ENCODE measurements around the gene PLEKHA7.
"Not testable (repeated sequence)": the region's sequence is repeated elsewhere in the genome, so short reads cannot be mapped to it uniquely, and the experiment has no call there.

The PLEKHA7 gene, protein sequence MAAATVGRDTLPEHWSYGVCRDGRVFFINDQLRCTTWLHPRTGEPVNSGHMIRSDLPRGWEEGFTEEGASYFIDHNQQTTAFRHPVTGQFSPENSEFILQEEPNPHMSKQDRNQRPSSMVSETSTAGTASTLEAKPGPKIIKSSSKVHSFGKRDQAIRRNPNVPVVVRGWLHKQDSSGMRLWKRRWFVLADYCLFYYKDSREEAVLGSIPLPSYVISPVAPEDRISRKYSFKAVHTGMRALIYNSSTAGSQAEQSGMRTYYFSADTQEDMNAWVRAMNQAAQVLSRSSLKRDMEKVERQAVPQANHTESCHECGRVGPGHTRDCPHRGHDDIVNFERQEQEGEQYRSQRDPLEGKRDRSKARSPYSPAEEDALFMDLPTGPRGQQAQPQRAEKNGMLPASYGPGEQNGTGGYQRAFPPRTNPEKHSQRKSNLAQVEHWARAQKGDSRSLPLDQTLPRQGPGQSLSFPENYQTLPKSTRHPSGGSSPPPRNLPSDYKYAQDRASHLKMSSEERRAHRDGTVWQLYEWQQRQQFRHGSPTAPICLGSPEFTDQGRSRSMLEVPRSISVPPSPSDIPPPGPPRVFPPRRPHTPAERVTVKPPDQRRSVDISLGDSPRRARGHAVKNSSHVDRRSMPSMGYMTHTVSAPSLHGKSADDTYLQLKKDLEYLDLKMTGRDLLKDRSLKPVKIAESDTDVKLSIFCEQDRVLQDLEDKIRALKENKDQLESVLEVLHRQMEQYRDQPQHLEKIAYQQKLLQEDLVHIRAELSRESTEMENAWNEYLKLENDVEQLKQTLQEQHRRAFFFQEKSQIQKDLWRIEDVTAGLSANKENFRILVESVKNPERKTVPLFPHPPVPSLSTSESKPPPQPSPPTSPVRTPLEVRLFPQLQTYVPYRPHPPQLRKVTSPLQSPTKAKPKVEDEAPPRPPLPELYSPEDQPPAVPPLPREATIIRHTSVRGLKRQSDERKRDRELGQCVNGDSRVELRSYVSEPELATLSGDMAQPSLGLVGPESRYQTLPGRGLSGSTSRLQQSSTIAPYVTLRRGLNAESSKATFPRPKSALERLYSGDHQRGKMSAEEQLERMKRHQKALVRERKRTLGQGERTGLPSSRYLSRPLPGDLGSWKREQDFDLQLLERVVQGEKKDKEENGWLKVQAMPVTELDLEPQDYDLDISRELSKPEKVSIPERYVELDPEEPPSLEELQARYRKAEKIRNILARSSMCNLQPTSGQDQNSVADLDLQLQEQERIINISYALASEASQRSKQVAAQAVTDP

DNA sequence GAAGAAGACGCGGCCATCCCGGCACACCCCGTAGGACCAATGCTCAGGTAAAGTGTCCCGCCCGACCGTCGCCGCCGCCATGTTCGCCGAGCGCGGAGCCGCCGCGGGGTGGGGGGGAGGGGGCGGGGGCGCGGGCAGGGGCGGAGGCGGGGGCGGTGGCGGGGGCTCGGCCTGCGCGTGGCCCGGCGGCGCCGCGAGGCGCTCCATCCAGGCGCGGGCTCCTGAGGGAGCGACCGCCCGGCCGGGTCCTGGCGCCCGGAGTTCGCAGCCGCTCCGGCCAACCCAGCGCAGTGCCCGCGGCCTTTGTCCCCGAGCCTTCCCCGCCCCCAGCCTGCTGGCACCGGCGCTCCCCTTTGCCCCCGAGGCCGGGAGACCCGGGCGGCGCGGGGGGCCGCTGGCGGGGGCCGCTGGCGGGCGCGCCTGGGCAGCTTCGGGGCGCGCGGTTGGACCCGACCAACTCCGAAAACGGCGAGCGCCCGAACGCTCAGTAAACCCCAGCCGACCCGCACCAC, at the start of gene PLEKHA7:
Gene PLEKHA7 (minus strand): TSS at position 94 of the 512 bp plus-strand sequence. CDS start 13 bp downstream, at position 81.
- DNase-seq = no peak

- DNase-seq = peak; percentile 11
Measured at GRCh38 chr11:17063171-17064002, 49.2 kb upstream of the PLEKHA7 start.

- not testable (repeated sequence) for DNase-seq
Measured at GRCh38 chr11:17051146-17051545, 36.9 kb upstream of the PLEKHA7 start.

DNA sequence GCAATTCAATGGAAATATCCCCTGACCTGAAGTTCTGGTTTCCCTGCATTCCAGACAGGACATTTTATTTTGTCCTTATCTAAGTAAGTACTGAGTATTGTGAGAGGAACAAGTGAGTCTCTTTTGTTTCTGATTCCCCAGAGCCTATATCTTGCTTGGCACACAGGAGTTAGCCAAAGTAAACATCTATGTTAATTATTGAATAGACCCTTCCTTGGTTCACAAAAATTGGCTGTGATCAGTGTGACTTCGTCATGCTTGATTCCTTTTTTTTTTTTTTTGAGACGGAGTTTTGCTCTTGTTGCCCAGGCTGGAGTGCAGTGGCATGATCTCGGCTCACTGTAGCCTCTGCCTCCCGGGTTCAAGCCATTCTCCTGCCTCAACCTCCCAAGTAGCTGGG, 34.3 kb upstream of the PLEKHA7 start:
- DNase-seq = not testable (repeated sequence)

- no peak for DNase-seq
Measured at GRCh38 chr11:17046690-17047089, 32.5 kb upstream of the PLEKHA7 start.

DNA sequence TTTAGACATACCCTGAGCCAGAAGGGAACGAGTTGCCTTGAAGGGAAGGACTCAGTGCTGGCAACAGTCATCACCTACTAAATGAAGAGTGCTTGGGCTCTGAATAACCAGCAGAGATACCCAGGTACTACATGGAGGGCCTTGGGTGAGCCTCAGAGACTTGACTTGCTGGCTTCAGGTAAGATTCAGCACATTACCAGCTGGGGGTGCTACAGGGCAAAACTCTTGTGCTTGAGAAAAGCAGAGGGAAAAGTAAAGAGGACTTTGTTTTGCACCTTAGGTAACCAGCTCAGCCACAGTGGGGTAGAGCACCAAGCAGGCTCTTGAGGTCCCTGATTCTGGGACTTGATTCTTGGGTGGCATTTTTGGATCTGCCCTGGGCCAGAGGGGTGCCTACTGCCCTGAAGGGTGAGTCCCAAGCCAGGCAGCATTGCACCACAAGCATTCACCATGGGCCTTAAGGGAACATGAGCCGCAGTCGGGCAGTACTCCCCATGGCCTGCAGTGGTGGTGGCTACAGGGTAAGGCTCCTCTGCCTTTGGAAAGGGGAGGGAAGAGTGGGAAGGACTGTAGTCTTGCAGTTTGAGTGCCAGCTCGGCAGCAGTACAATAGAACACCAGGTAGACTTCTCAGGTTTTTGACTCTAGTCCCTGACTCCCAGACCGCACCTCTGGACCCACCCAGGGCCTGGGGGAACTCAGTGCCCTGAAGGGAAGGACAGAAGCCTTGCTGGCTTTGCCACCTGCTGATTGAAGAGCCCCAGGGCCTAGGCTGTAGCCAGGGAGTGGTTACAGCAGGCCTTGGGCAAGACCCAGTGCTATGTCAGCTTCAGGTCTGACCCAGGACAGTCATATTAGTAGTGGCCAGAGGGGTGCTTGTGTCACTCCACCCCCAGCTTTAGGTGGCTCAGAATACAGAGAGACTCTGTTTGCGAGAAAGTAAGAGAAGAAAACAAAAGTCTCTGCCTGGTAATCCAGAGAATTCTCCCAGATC, 22.7 kb upstream of the PLEKHA7 start:
- no peak for DNase-seq

GRCh38 chr11:17034027-17034426, 19.8 kb upstream of the PLEKHA7 start:
- DNase-seq = not testable (repeated sequence)

DNA sequence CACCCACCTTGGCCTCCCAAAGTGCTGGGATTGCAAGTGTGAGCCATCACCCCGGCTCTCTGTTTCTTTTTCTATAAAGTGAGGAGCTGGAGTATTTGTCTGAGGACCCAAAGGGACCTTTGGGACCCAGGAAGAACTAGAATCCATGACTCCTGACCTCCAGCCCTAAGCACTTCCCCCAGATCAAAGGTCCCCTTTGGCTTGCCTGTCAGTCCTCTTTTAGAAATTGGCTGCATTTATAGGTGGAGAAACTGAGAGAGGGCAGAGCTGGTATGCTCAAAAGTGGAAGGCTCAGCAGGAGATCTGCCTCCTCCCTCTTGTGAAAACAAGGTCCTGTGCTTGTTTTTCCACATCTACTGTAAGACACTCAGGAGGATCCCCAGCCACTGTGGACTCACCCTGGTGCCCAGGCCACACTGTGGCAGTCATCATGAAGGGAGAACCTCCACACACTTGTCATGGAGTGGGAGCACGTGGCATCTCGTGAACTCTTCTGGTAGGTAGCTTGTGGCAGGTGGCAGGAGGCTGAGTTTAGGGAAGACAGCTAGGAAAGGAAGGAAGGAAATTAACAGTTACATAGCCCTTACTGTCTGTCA, 12.4 kb upstream of the PLEKHA7 start:
- DNase-seq = no peak

DNA sequence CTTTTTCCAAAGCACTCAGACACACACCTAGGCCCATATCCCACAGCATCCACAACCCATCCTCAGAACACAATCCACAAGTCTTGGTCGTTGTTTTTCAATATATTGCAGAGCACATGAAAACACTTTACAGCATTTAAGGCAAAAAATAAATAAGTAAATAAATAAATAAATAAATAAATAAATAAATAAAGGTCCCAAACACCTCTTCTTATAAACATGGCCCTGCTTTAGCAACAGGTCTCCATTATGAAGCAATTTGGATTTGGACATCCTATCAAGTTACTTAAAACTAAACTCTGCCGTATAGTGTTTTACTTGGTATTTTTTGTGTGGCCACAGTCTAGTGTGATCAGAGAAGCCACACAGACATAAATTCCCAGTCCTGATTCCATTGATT, 10.7 kb upstream of the PLEKHA7 start:
- DNase-seq = no peak

DNA sequence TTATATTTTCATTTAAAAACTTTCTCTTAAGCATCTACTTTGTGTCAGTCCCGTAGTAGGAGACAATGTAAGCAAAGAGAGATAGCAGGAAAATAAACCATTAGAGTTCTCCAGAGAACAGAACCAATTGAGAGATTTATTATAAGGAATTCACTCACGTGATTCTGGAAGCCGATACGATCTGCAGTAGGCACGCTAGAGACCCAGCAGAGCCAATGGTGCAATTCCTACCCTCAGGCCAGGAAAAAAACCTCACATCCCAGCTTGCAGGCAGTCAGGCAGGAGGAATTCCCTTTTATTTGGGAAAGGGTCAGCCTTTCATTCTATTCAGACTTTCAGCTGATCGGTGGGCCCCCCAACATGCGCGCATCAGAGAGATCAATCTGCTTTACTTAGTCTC, 7.3 kb upstream of the PLEKHA7 start:
- no peak for DNase-seq

DNA sequence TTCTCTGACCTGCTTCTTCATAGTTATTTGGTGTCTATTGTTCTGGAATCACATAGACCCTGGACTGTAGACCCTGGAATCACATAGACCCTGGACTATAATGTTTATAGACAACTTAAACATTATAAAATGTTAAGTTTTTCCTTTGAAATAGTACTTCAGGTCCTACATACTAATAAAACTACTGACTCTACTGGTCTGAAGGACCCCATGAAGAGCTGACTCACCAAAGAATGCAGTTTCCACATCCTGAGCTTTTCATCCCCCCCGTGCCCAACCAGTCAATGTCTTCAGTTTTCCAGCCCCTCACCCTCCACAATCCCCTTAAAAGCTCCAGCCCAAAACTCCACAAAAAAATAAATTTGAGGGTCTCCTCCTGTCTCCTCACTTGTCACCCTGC, 6.6 kb upstream of the PLEKHA7 start:
- DNase-seq = no peak

DNA sequence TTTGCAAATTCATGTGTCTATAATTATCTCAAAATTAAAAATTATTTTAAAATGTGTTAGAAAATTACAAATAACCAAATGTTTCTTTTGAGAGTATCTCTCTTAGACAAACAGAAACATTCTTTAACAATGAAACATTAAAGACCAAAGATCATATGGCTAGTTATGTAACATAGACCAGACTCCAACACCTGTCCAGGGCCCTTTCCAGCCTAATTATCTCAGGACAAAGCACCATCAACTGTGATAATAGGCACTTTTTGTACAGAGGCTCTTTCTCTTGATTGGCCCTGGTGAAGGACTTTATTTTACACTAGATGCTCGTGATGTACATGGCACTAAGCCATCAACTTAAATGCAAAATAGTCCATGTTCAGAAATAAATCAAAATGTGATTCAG, 5.0 kb upstream of the PLEKHA7 start:
- DNase-seq = no peak

DNA sequence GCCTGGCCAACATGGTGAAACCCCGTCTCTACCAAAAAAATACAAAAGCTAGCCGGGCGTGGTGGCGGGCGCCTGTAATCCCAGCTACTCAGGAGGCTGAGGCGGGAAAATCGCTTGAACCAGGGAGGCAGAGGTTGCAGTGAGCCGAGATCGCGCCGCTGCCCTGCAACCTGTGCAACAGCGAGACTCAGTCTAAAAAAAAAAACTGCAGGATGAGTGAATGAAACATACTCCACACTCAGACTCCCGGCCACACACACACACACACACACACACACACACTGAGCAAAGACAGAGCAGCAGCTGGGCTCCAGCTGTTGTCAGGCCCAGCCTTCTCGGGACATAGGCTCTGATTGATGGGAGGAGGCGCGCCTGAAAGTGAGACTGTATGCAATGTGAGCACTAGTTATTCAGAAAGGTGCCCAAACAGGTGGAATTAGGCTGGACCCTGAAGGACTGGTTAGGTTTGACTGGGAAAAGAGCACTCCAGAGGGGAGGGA, 1.5 kb upstream of the PLEKHA7 start:
- DNase-seq = no peak

- peak; percentile 21 for DNase-seq
Measured at GRCh38 chr11:17014833-17015626, 816 bp upstream of the PLEKHA7 start.

- DNase-seq = peak; percentile 10
Measured at GRCh38 chr11:17013548-17014320, 480 bp downstream of the PLEKHA7 start.

- DNase-seq = no peak
Measured at GRCh38 chr11:17012712-17013547, 1.3 kb downstream of the PLEKHA7 start.

GRCh38 chr11:17012179-17012578, 2.0 kb downstream of the PLEKHA7 start:
- DNase-seq = no peak

Data from CD4-positive, alpha-beta T cell treated with Interleukin-4 for 4 hours (primary cell).